Endometrial microvascular endothelial cells (primary cell): Measurements from ENCODE around the gene PDCL2. TPM values are rescaled to one million over a fixed set of nuclear protein-coding genes. Genes with fewer than 3 reads are reported as not detected.
"Not testable (repeated sequence)": the region's sequence is repeated elsewhere in the genome, so short reads cannot be mapped to it uniquely, and the experiment has no call there.

Source experiments
- in situ Hi-C: cut with HindIII; loops from 2 replicates; pipeline ENCODE4 v1.10.0; 2017; ENCODE audit warnings: low sequenced_read_pairs, low pct_unique_long_range_greater_than_20kb; ENCODE audit errors: inconsistent ontology term
- total RNA-seq: library from RNA; depleted of rRNA; stranded (reverse); fragments of >200 nt; gene quantifications from one replicate; pipeline ENCODE4 v1.2.3, GENCODE V29; 2015; ENCODE audit errors: inconsistent ontology term

PDCL2 gene
- total RNA-seq, 1 donor from 2014 or later, result not detected

- in situ Hi-C loops, result no loop called here
These were observed 13.0 kb upstream of the PDCL2 start for GRCh38 chr4:55604996-55605395.

GRCh38 chr4:55600640-55601039, 8.6 kb upstream of the PDCL2 start:
- in situ Hi-C loops, result no loop called here

- in situ Hi-C loops, result no loop called here
These were observed 6.6 kb upstream of the PDCL2 start for GRCh38 chr4:55598641-55599040.

GRCh38 chr4:55588160-55588559, 3.9 kb downstream of the PDCL2 start:
- in situ Hi-C loops, result no loop called here

- in situ Hi-C loops, result not testable (repeated sequence)
These were observed 9.3 kb downstream of the PDCL2 start for GRCh38 chr4:55582773-55583172.

GRCh38 chr4:55578341-55579010, 13.6 kb downstream of the PDCL2 start:
- in situ Hi-C loops, result no loop called here

GRCh38 chr4:55575513-55575912, 16.5 kb downstream of the PDCL2 start:
- in situ Hi-C loops, result no loop called here

GRCh38 chr4:55574252-55574651, 17.8 kb downstream of the PDCL2 start:
- in situ Hi-C loops, result no loop called here

- in situ Hi-C loops, result no loop called here
These were observed 20.2 kb downstream of the PDCL2 start for GRCh38 chr4:55571806-55572205.

GRCh38 chr4:55568905-55569504, 23.0 kb downstream of the PDCL2 start:
- in situ Hi-C loops, result no loop called here

GRCh38 chr4:55561889-55562288, 30.2 kb downstream of the PDCL2 start:
- in situ Hi-C loops, result no loop called here

- in situ Hi-C loops, result no loop called here
These were observed 31.9 kb downstream of the PDCL2 start for GRCh38 chr4:55560096-55560495.

- in situ Hi-C loops, result no loop called here
These were observed 37.5 kb downstream of the PDCL2 start for GRCh38 chr4:55554453-55555030.

- in situ Hi-C loops, result no loop called here
These were observed 38.4 kb downstream of the PDCL2 start for GRCh38 chr4:55553441-55554201.

GRCh38 chr4:55551964-55552363, 40.1 kb downstream of the PDCL2 start:
- in situ Hi-C loops, result not testable (repeated sequence)

GRCh38 chr4:55549888-55550287, 42.2 kb downstream of the PDCL2 start:
- in situ Hi-C loops, result no loop called here

- in situ Hi-C loops, result no loop called here
These were observed 44.1 kb downstream of the PDCL2 start for GRCh38 chr4:55547918-55548317.

GRCh38 chr4:55547466-55547770, 44.6 kb downstream of the PDCL2 start:
- in situ Hi-C loops, result no loop called here

GRCh38 chr4:55546756-55547465, 45.1 kb downstream of the PDCL2 start, which contains the start of gene CLOCK:
CLOCK (minus strand) TSS chr4:55546909; CDS start chr4:55482785, 64,124 bp downstream.
- in situ Hi-C loops, result no loop called here

- in situ Hi-C loops, result no loop called here
These were observed 45.6 kb downstream of the PDCL2 start for GRCh38 chr4:55546506-55546755.
